ENCODE results near the gene TLE3.

Gene TLE3

GRCh38 chr15:70072479-70072878 lies 25.2 kb downstream of the TLE3 start:
- H4K20me1 ChIP-seq (ENCODE audit: insufficient read depth), result no peaks in the 10 kb centered on the region; the same call in 1 of the 2 replicates
- H3K27me3 ChIP-seq (ENCODE audit: insufficient read depth, low read depth), result no peaks in the 10 kb centered on the region
- H3K4me2 ChIP-seq, result no peak overlapping the region
- peaks cover 81% of the 10 kb centered on the region for H3K79me2 ChIP-seq (ENCODE audit: insufficient read depth, low read depth)
- no peaks in the 10 kb centered on the region for H3K4me1 ChIP-seq (ENCODE audit: low read depth, poor library complexity, severe bottlenecking)
- no peak overlapping the region for H2AFZ ChIP-seq (ENCODE audit: low read depth)
- TF ChIP-seq, protein P1, sequence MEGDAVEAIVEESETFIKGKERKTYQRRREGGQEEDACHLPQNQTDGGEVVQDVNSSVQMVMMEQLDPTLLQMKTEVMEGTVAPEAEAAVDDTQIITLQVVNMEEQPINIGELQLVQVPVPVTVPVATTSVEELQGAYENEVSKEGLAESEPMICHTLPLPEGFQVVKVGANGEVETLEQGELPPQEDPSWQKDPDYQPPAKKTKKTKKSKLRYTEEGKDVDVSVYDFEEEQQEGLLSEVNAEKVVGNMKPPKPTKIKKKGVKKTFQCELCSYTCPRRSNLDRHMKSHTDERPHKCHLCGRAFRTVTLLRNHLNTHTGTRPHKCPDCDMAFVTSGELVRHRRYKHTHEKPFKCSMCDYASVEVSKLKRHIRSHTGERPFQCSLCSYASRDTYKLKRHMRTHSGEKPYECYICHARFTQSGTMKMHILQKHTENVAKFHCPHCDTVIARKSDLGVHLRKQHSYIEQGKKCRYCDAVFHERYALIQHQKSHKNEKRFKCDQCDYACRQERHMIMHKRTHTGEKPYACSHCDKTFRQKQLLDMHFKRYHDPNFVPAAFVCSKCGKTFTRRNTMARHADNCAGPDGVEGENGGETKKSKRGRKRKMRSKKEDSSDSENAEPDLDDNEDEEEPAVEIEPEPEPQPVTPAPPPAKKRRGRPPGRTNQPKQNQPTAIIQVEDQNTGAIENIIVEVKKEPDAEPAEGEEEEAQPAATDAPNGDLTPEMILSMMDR (conservative IDR thresholded peaks at IDR 0.05; ENCODE audit: low read depth, low read length), result no peak
- H3K4me3 ChIP-seq (IDR thresholded peaks at IDR 0.05; ENCODE audit: insufficient read depth, low read depth, low read length), result no peak overlapping the region
- H3K36me3 ChIP-seq (ENCODE audit: insufficient read depth), result peaks cover 26% of the 10 kb centered on the region; the same call in 1 of the 2 replicates
- H3K27ac ChIP-seq, result no peak overlapping the region
- H3K9ac ChIP-seq, result no peak overlapping the region

DNA sequence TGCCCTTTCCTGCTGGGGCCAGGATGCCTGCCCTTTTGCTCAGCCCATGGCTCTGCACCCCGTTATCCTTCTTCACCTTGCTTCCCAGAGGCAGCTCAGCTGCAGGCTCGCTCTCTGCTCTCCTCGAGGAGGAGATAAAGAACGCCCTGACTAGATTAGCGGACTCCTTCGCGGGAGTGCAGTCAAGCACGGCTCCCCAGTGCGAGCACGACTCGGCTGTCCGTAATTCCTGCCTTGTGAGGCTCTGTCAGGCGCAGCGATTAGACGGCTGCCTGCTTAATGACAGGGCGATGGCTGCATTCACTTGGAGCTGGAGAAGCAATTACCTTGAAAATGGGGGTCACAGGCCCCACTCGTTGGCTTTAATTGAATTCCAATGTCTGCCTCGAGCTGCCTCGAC lies 25.9 kb downstream of the TLE3 start:
- Histone ChIP-seq H3K9ac (no peak overlapping the region), H3K27ac (no peak overlapping the region), H3K79me2 (ENCODE audit: insufficient read depth, low read depth) (peaks cover 81% of the 10 kb centered on the region), H3K27me3 (ENCODE audit: insufficient read depth, low read depth) (no peaks in the 10 kb centered on the region), H3K36me3 (ENCODE audit: insufficient read depth) (peaks cover 26% of the 10 kb centered on the region; the same call in 1 of the 2 replicates), H3K4me2 (no peak overlapping the region), H3K4me3 (IDR thresholded peaks at IDR 0.05; ENCODE audit: insufficient read depth, low read depth, low read length) (no peak overlapping the region), H2AFZ (ENCODE audit: low read depth) (no peak overlapping the region), H4K20me1 (ENCODE audit: insufficient read depth) (no peaks in the 10 kb centered on the region; the same call in 1 of the 2 replicates), H3K4me1 (ENCODE audit: low read depth, poor library complexity, severe bottlenecking) (no peaks in the 10 kb centered on the region)
- TF ChIP-seq, protein P1 (conservative IDR thresholded peaks at IDR 0.05; ENCODE audit: low read depth, low read length), result no peak

- H3K4me3 ChIP-seq (IDR thresholded peaks at IDR 0.05; ENCODE audit: insufficient read depth, low read depth, low read length), result no peak overlapping the region
- H3K4me1 ChIP-seq (ENCODE audit: low read depth, poor library complexity, severe bottlenecking), result no peaks in the 10 kb centered on the region
- no peak overlapping the region for H3K4me2 ChIP-seq
- H3K27me3 ChIP-seq (ENCODE audit: insufficient read depth, low read depth), result no peaks in the 10 kb centered on the region
- H4K20me1 ChIP-seq (ENCODE audit: insufficient read depth), result no peaks in the 10 kb centered on the region; the same call in 1 of the 2 replicates
- H3K79me2 ChIP-seq (ENCODE audit: insufficient read depth, low read depth), result peaks cover 64% of the 10 kb centered on the region
- H3K27ac ChIP-seq, result no peak overlapping the region
- no peak overlapping the region for H3K9ac ChIP-seq
- H2AFZ ChIP-seq (ENCODE audit: low read depth), result no peak overlapping the region
- H3K36me3 ChIP-seq (ENCODE audit: insufficient read depth), result peaks cover 21% of the 10 kb centered on the region; the same call in 1 of the 2 replicates
- TF ChIP-seq, protein P1 (conservative IDR thresholded peaks at IDR 0.05; ENCODE audit: low read depth, low read length), result no peak
Measured at GRCh38 chr15:70069716-70070115, 28.0 kb downstream of the TLE3 start.

DNA sequence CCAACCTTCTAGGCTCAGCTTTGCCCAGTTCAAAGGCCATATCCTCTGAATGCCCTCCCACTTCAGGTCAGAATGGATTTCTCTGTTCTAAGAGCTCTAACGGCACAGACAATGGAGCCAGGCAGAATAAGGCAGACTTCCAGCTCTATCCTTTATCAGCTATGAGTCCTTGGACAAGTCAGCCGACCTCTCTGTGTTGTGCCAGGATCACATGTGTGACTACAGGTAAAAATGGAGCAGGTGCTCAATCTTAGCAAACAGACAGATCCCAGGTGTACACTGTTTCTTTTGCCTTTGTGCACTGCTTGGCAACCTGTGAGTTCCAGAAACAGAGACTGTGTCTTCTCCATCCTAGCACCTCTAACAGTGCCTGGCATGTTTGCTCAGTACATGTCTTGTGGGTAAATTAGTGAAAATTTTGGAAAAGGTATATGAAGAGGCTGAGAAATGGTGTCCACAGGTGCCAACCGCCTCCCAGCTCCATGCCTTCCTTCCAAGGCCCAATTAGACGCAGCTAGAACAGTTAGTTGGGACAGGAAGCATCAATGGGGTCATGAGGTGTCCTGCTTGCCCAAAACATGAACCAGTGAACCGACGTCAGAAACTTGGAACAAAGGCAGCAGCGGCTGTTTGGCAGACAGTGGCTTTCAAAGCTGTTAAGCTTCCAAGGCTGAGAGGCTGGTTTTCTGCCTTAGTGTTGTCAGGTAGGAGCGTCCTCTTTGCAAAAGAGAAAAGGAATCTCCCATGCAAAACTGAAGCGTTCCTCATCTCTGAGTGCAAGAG lies 28.7 kb downstream of the TLE3 start:
- Histone ChIP-seq H3K79me2 (ENCODE audit: insufficient read depth, low read depth) (peaks cover 63% of the 10 kb centered on the region), H3K36me3 (ENCODE audit: insufficient read depth) (peaks cover 17% of the 10 kb centered on the region; the same call in 1 of the 2 replicates)
- TF ChIP-seq, protein P1 (conservative IDR thresholded peaks at IDR 0.05; ENCODE audit: low read depth, low read length), result no peak

More for the DNA sequence above, 28.7 kb downstream of the TLE3 start:
- Histone ChIP-seq H3K4me3 (IDR thresholded peaks at IDR 0.05; ENCODE audit: insufficient read depth, low read depth, low read length) (no peak overlapping the region), H4K20me1 (ENCODE audit: insufficient read depth) (no peaks in the 10 kb centered on the region; the same call in 1 of the 2 replicates), H3K4me2 (no peak overlapping the region), H3K9ac (no peak overlapping the region), H3K27ac (no peak overlapping the region), H3K27me3 (ENCODE audit: insufficient read depth, low read depth) (no peaks in the 10 kb centered on the region), H3K4me1 (ENCODE audit: low read depth, poor library complexity, severe bottlenecking) (no peaks in the 10 kb centered on the region), H2AFZ (ENCODE audit: low read depth) (no peak overlapping the region)
